HepG2 (cell line): Measurements from ENCODE around the gene TMEM19. TPM values are rescaled to one million over a fixed set of nuclear protein-coding genes. Genes with fewer than 3 reads are reported as not detected.

Experiments
- ARID2 ChIP-seq: sonication (generic); formaldehyde crosslinking; IDR thresholded peaks from 2 replicates; pipeline ENCODE4 v1.8.1; 2022; ENCODE audit warnings: mild to moderate bottlenecking, missing genetic modification reagents, borderline replicate concordance
- KLF9 ChIP-seq: IDR thresholded peaks from 2 replicates; pipeline ENCODE4 v1.6.1; 2016; ENCODE audit warnings: low read depth
- MIXL1 ChIP-seq: IDR thresholded peaks from 2 replicates; pipeline ENCODE4 v1.6.1; 2016
- SP2 ChIP-seq: sonication (generic); formaldehyde crosslinking; IDR thresholded peaks from 2 replicates; pipeline ENCODE4 v1.5.1; 2020; ENCODE audit warnings: mild to moderate bottlenecking, missing genetic modification reagents
- TFDP2 ChIP-seq: sonication (generic); formaldehyde crosslinking; IDR thresholded peaks from 2 replicates; pipeline ENCODE4 v1.4.0; 2020; ENCODE audit warnings: missing genetic modification reagents
- THAP11 ChIP-seq: IDR thresholded peaks from 2 replicates; pipeline ENCODE4 v1.6.1; 2016; ENCODE audit warnings: missing biosample characterization, missing genetic modification reagents
- ZBTB33 ChIP-seq: sonication (generic); formaldehyde crosslinking; IDR thresholded peaks from 2 replicates; pipeline ENCODE4 v1.4.0; 2020; ENCODE audit warnings: missing genetic modification reagents
- ZBTB4 ChIP-seq: sonication (generic); formaldehyde crosslinking; IDR thresholded peaks from 2 replicates; pipeline ENCODE4 v1.4.0; 2020; ENCODE audit warnings: missing genetic modification reagents, mild to moderate bottlenecking, borderline replicate concordance
- ZMYM2 ChIP-seq: sonication (generic); formaldehyde crosslinking; IDR thresholded peaks from 2 replicates; pipeline ENCODE4 v1.8.0; 2022; ENCODE audit warnings: mild to moderate bottlenecking, missing genetic modification reagents
- ZNF709 ChIP-seq: sonication (generic); formaldehyde crosslinking; IDR thresholded peaks from 2 replicates; pipeline ENCODE4 v1.5.0; 2020; ENCODE audit warnings: mild to moderate bottlenecking, missing genetic modification reagents
- ZNF724P ChIP-seq: sonication (generic); formaldehyde crosslinking; IDR thresholded peaks from 2 replicates; pipeline ENCODE4 v1.8.0; 2022; ENCODE audit warnings: missing genetic modification reagents, borderline replicate concordance
- ZNF740 ChIP-seq: sonication (generic); formaldehyde crosslinking; IDR thresholded peaks from 2 replicates; pipeline ENCODE4 v1.4.0; 2020; ENCODE audit warnings: missing genetic modification reagents
- ZNF883 ChIP-seq: sonication (generic); formaldehyde crosslinking; IDR thresholded peaks from 2 replicates; pipeline ENCODE4 v1.5.1; 2020; ENCODE audit warnings: mild to moderate bottlenecking, missing genetic modification reagents; ENCODE audit errors: not compliant biosample characterization
- ZSCAN22 ChIP-seq: sonication (generic); formaldehyde crosslinking; IDR thresholded peaks from 2 replicates; pipeline ENCODE4 v1.4.0; 2020; ENCODE audit warnings: mild to moderate bottlenecking, missing genetic modification reagents
- polyA plus RNA-seq, 8 experiments: library from polyadenylated mRNA; depleted of rRNA in 3 of 8; stranded (reverse) in 7 of 8; unstranded in 1 of 8; fragments of >200 nt; fragmentation: Illumina TruSeq in 4 of 8; extraction: Trizol in 4 of 8; gene quantifications; 2 replicates each; pipeline versions ENCODE4 v1.2.1 to v1.2.3, GENCODE V29; 2011 to 2016; ENCODE audit warnings: low read depth in 4 of 8, missing spikeins in 1 of 8, mixed read lengths in 1 of 8; ENCODE audit not compliant: insufficient read depth in 1 of 8
- total RNA-seq, 5 experiments: library from RNA; depleted of rRNA; stranded (reverse); fragments of >200 nt; fragmentation: Illumina TruSeq; extraction: Trizol; gene quantifications; 2 replicates each; pipeline ENCODE4 v1.2.3, GENCODE V29; 2016; ENCODE audit warnings: low read depth in 1 of 5
- TF ChIP-seq, protein P1 (sequence below): sonication (generic); formaldehyde crosslinking; IDR thresholded peaks from 2 replicates; pipeline ENCODE4 v1.4.0; 2020; ENCODE audit warnings: missing genetic modification reagents, mild to moderate bottlenecking, borderline replicate concordance
- TF ChIP-seq, protein P2 (sequence below): sonication (generic); formaldehyde crosslinking; IDR thresholded peaks from 2 replicates; pipeline ENCODE4 v1.4.0; 2020; ENCODE audit warnings: missing genetic modification reagents, borderline replicate concordance

The TMEM19 gene
- total and polyA plus RNA-seq, 2 of the 13 experiments (the other 11 are each of a cell fraction or from before 2014, with no cell fraction given), result 16.9 to 22.5 TPM

- TF ChIP-seq, protein P1, sequence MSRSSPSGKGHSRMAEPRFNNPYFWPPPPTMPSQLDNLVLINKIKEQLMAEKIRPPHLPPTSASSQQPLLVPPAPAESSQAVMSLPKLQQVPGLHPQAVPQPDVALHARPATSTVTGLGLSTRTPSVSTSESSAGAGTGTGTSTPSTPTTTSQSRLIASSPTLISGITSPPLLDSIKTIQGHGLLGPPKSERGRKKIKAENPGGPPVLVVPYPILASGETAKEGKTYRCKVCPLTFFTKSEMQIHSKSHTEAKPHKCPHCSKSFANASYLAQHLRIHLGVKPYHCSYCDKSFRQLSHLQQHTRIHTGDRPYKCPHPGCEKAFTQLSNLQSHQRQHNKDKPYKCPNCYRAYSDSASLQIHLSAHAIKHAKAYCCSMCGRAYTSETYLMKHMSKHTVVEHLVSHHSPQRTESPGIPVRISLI (CRISPR knock-in tag), result no peak; the same call in 1 of the 2 replicates
- TF ChIP-seq ZBTB4 (CRISPR knock-in tag) (no peak), TFDP2 (peak; percentile 16; the same call in 1 of the 2 replicates), ZNF724P (no peak; the same call in 1 of the 2 replicates), THAP11 (CRISPR knock-in tag) (peak; percentile 97), ZSCAN22 (CRISPR knock-in tag) (no peak), ZBTB33 (CRISPR knock-in tag) (no peak), SP2 (CRISPR knock-in tag) (peak; percentile 49), KLF9 (CRISPR knock-in tag) (peak; percentile 99), ZMYM2 (CRISPR knock-in tag) (no peak), MIXL1 (CRISPR knock-in tag) (peak; percentile 75; the same call in 1 of the 2 replicates), ZNF709 (peak; percentile 49; the same call in 1 of the 2 replicates), ZNF883 (CRISPR knock-in tag) (no peak), ARID2 (CRISPR knock-in tag) (0 out of 2 replicates have a peak, but pooled peaks have one; percentile 22), ZNF740 (CRISPR knock-in tag) (no peak)
- TF ChIP-seq, protein P2, sequence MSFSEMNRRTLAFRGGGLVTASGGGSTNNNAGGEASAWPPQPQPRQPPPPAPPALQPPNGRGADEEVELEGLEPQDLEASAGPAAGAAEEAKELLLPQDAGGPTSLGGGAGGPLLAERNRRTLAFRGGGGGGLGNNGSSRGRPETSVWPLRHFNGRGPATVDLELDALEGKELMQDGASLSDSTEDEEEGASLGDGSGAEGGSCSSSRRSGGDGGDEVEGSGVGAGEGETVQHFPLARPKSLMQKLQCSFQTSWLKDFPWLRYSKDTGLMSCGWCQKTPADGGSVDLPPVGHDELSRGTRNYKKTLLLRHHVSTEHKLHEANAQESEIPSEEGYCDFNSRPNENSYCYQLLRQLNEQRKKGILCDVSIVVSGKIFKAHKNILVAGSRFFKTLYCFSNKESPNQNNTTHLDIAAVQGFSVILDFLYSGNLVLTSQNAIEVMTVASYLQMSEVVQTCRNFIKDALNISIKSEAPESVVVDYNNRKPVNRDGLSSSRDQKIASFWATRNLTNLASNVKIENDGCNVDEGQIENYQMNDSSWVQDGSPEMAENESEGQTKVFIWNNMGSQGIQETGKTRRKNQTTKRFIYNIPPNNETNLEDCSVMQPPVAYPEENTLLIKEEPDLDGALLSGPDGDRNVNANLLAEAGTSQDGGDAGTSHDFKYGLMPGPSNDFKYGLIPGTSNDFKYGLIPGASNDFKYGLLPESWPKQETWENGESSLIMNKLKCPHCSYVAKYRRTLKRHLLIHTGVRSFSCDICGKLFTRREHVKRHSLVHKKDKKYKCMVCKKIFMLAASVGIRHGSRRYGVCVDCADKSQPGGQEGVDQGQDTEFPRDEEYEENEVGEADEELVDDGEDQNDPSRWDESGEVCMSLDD (CRISPR knock-in tag), result peak; percentile 97
These were observed 22.1 kb upstream of the TMEM19 start, which contains the start of the genes THAP2 and ZFC3H1 (continued) for GRCh38 chr12:71663561-71664410.
